SU-DHL-6 (cell line): Measurements from ENCODE around the gene CISD1.

Experiments used
- H2AFZ ChIP-seq: fragments of 200-600 bp; sonication (generic); 2 replicates; pipeline ENCODE4 v1.6.1; 2014; ENCODE audit warnings: low read depth, mild to moderate bottlenecking, moderate library complexity, mixed read lengths, antibody characterized with exemption, low read length; ENCODE audit not compliant: severe bottlenecking
- H3F3A ChIP-seq: fragments of 200-600 bp; shearing (Covaris generic); 2 replicates; pipeline ENCODE4 v1.6.0; 2016; ENCODE audit warnings: antibody characterized with exemption, mild to moderate bottlenecking; ENCODE audit not compliant: insufficient read depth
- H3K27ac ChIP-seq: fragments of 200-600 bp; sonication (generic); 2 replicates; pipeline ENCODE4 v1.5.1; 2016; ENCODE audit warnings: low read depth, mild to moderate bottlenecking, low read length, moderate library complexity, mixed read lengths
- H3K27me3 ChIP-seq: fragments of 200-600 bp; sonication (generic), shearing (Covaris generic); 2 replicates; pipeline ENCODE4 v1.6.0; 2014; ENCODE audit warnings: mild to moderate bottlenecking, low read length
- H3K36me3 ChIP-seq: fragments of 200-600 bp; sonication (generic); 2 replicates; pipeline ENCODE4 v1.6.1; 2014; ENCODE audit warnings: mild to moderate bottlenecking, low read length, mixed read lengths
- H3K4me2 ChIP-seq: fragments of 300-600, 200-600 bp; shearing (Covaris generic), sonication (generic); 2 replicates; pipeline ENCODE4 v1.6.0; 2014; ENCODE audit warnings: low read length, low read depth, mild to moderate bottlenecking; ENCODE audit not compliant: poor library complexity, severe bottlenecking
- H3K4me3 ChIP-seq: fragments of 200-600 bp; sonication (generic); 2 replicates; pipeline ENCODE4 v1.5.1; 2014; ENCODE audit warnings: antibody characterized with exemption, low read length, mild to moderate bottlenecking, mixed read lengths; ENCODE audit not compliant: insufficient read depth, poor library complexity, severe bottlenecking
- H3K79me2 ChIP-seq: fragments of 200-600 bp; sonication (generic); 2 replicates; pipeline ENCODE4 v1.6.1; 2014; ENCODE audit warnings: mild to moderate bottlenecking, low read length, moderate library complexity; ENCODE audit not compliant: insufficient read depth
- H3K9ac ChIP-seq: fragments of 200-600 bp; sonication (generic); 2 replicates; pipeline ENCODE4 v1.7.0; 2014; ENCODE audit warnings: mild to moderate bottlenecking, low read length
- H3K9me2 ChIP-seq: fragments of 200-600 bp; sonication (generic); replicated peaks from 2 replicates; pipeline ENCODE4 v1.6.1; 2014; ENCODE audit warnings: low read length; ENCODE audit not compliant: insufficient read depth
- H3K9me3 ChIP-seq: fragments of 200-600 bp; sonication (generic); 2 replicates; pipeline ENCODE4 v1.6.1; 2014; ENCODE audit warnings: low read length, mixed read lengths; ENCODE audit not compliant: insufficient read depth
- H4K20me1 ChIP-seq: fragments of 200-600 bp; sonication (generic); 2 replicates; pipeline ENCODE4 v1.6.1; 2014; ENCODE audit warnings: low read depth, mild to moderate bottlenecking, antibody characterized with exemption, low read length, moderate library complexity, mixed read lengths
- EZH2phosphoT487 ChIP-seq: fragments of 200-600 bp; sonication (generic), shearing (Covaris generic); conservative IDR thresholded peaks from 2 replicates; pipeline ENCODE4 v1.6.1; 2018; ENCODE audit warnings: mild to moderate bottlenecking, antibody characterized with exemption, low read length, moderate library complexity, mixed read lengths
- TF ChIP-seq, protein P1 (sequence below): fragments of 200-600 bp; sonication (generic); IDR thresholded peaks from one replicate; pipeline ENCODE4 v1.5.1; 2017; ENCODE audit warnings: antibody characterized with exemption, mild to moderate bottlenecking, low read length, moderate library complexity; ENCODE audit not compliant: insufficient read depth, poor library complexity, severe bottlenecking

The CISD1 gene

DNA sequence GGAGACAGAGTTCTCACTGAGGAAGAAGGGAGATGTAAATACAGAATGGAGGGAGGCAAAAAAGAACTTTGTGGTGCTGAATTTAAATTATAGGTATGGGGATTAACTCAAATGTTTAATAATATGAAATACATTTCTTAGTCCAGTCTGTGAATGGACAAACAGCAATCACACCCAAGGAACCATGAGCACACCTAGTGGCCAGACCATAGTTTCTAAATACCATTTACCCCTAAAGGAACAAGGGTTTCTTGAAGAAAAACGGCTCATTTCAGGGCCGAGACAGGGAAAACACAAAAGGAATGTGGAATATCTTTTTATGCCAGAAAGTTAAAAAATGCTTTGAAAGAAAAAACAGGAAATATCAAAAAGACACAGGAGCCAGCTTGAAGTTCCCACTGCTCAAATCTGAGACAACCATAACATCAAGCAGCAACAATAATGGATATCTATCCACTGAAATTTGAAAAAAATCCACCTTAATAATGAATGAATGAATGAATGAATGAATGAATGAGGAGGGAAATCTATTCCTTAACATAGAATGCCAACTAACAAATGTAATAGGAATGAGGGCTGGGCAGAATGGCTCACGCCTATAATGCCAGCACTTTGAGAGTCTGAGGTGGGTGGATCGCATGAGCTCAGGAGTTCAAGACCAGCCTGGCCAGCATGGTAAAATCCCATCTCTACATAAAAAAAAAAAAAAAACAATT is 9.8 kb upstream of the CISD1 start:
- no peaks in the 10 kb centered on the region for H3K9me2 ChIP-seq
- peaks cover 6% of the 10 kb centered on the region; the same call in 1 of the 2 replicates for H3K36me3 ChIP-seq
- no peak overlapping the region for H3K4me2 ChIP-seq
- 0 out of 2 replicates have a peak, but pooled peaks cover 7% of the 10 kb centered on the region for H3F3A ChIP-seq
- H3K79me2 ChIP-seq = peaks cover 97% of the 10 kb centered on the region
- no peak for TF ChIP-seq EZH2phosphoT487
- TF ChIP-seq, protein P1, sequence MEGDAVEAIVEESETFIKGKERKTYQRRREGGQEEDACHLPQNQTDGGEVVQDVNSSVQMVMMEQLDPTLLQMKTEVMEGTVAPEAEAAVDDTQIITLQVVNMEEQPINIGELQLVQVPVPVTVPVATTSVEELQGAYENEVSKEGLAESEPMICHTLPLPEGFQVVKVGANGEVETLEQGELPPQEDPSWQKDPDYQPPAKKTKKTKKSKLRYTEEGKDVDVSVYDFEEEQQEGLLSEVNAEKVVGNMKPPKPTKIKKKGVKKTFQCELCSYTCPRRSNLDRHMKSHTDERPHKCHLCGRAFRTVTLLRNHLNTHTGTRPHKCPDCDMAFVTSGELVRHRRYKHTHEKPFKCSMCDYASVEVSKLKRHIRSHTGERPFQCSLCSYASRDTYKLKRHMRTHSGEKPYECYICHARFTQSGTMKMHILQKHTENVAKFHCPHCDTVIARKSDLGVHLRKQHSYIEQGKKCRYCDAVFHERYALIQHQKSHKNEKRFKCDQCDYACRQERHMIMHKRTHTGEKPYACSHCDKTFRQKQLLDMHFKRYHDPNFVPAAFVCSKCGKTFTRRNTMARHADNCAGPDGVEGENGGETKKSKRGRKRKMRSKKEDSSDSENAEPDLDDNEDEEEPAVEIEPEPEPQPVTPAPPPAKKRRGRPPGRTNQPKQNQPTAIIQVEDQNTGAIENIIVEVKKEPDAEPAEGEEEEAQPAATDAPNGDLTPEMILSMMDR = no peak
- no peak overlapping the region for H2AFZ ChIP-seq
- peaks cover 22% of the 10 kb centered on the region; the same call in 1 of the 2 replicates for H4K20me1 ChIP-seq
- H3K9ac ChIP-seq = no peak overlapping the region
- no peak overlapping the region for H3K27ac ChIP-seq
- H3K4me3 ChIP-seq = no peak overlapping the region
- no peaks in the 10 kb centered on the region for H3K27me3 ChIP-seq
- no peaks in the 10 kb centered on the region; the same call in 1 of the 2 replicates for H3K9me3 ChIP-seq

DNA sequence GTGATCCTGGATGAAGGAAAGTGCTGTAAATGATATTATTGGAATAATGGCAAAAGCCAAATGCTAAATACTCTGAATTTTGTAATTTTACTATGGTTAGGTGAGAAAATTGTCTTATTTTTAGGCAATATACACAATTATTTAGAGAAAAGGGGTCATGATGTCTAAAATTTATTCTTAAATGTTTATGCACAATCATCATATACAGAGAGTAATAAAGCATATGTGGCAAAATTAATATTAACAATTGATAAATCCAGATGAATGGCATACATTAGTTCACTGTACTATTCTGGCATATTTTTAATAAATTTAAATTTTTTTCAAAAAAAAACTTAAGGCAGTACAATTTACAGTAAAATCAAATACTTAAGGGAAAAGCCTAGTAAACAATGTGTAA is 8.6 kb upstream of the CISD1 start:
- TF ChIP-seq, protein P1 = no peak
- no peak for TF ChIP-seq EZH2phosphoT487
- no peak overlapping the region for H3K4me3 ChIP-seq

DNA sequence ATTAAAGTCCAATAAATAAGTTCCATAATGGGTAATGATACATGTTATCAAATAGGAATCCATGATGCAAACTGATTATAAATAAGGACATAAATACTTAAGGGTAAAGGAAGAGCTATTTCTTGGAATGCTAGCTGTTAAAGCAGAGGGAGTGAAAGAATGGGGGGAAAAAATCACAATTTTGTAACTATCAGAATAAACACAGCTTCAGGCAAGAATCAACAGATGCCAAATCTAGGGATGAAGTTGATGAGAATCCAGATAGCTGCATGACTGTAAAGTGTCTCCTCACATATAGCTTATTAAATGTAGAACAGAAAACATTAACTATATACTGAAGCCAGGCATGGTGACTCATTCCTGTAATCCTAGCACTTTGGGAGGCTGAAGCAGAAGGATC is 6.2 kb upstream of the CISD1 start:
- H3K9ac ChIP-seq = no peak overlapping the region
- no peak overlapping the region for H3K27ac ChIP-seq
- no peak overlapping the region for H3K4me3 ChIP-seq
- H3K4me2 ChIP-seq = peak overlapping the region; percentile 13
- peaks cover 32% of the 10 kb centered on the region; the same call in 1 of the 2 replicates for H4K20me1 ChIP-seq
- no peak for TF ChIP-seq EZH2phosphoT487
- TF ChIP-seq, protein P1 = no peak
- no peaks in the 10 kb centered on the region for H3K9me2 ChIP-seq
- H3K79me2 ChIP-seq = peaks cover 93% of the 10 kb centered on the region
- peaks cover 2% of the 10 kb centered on the region; the same call in 1 of the 2 replicates for H3K36me3 ChIP-seq
- H3K9me3 ChIP-seq = no peaks in the 10 kb centered on the region
- peaks cover 19% of the 10 kb centered on the region; the same call in 1 of the 2 replicates for H3F3A ChIP-seq
- no peak overlapping the region for H2AFZ ChIP-seq
- H3K27me3 ChIP-seq = no peaks in the 10 kb centered on the region

More for the DNA sequence above, 8.6 kb upstream of the CISD1 start:
- no peaks in the 10 kb centered on the region for H3K27me3 ChIP-seq
- H3K9me2 ChIP-seq = no peaks in the 10 kb centered on the region
- no peak overlapping the region for H3K27ac ChIP-seq
- H3K4me2 ChIP-seq = no peak overlapping the region
- H4K20me1 ChIP-seq = peaks cover 28% of the 10 kb centered on the region; the same call in 1 of the 2 replicates
- H3K9me3 ChIP-seq = no peaks in the 10 kb centered on the region
- no peak overlapping the region for H2AFZ ChIP-seq
- peaks cover 2% of the 10 kb centered on the region; the same call in 1 of the 2 replicates for H3K36me3 ChIP-seq
- peaks cover 7% of the 10 kb centered on the region; the same call in 1 of the 2 replicates for H3F3A ChIP-seq
- H3K79me2 ChIP-seq = peaks cover 97% of the 10 kb centered on the region
- no peak overlapping the region for H3K9ac ChIP-seq
